GM12864 (cell line): ENCODE results near the gene NDUFB5.
"Not testable (repeated sequence)": the region's sequence is repeated elsewhere in the genome, so short reads cannot be mapped to it uniquely, and the experiment has no call there.

ENCODE experiments used
- DNase-seq: peaks from one replicate; pipeline ENCODE4 v3.0.0-alpha.2; 2011; ENCODE audit warnings: low read depth
- H3K4me3 ChIP-seq: 2 replicates; pipeline ENCODE4 v1.5.1; 2011; ENCODE audit warnings: mild to moderate bottlenecking, low read depth, low read length, control low read depth
- TF ChIP-seq, protein P1 (sequence below): IDR thresholded peaks from 2 replicates; pipeline ENCODE4 v1.5.1; 2011; ENCODE audit warnings: low read depth, mild to moderate bottlenecking, moderate library complexity, low read length, control low read depth, inconsistent platforms; ENCODE audit errors: missing control alignments

Gene NDUFB5

DNA sequence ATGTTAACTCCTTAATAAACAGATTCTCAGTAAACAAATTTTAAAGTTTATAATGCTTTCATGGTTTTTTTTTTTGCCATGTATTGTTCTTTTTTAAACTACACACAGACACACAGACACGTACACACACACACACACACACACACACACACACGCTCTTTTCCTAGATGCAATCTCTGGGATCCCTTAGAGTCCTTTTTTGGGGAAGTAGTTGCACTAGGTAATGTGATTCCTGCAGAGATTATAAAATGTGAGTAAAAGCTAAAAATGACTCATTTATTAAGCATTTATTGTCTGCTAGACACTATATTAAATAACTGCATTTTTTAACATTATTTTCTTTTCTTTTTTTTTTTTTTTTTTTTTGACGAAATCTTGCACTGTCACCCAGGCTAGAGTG lies 19.9 kb downstream of the NDUFB5 start:
- TF ChIP-seq, protein P1, sequence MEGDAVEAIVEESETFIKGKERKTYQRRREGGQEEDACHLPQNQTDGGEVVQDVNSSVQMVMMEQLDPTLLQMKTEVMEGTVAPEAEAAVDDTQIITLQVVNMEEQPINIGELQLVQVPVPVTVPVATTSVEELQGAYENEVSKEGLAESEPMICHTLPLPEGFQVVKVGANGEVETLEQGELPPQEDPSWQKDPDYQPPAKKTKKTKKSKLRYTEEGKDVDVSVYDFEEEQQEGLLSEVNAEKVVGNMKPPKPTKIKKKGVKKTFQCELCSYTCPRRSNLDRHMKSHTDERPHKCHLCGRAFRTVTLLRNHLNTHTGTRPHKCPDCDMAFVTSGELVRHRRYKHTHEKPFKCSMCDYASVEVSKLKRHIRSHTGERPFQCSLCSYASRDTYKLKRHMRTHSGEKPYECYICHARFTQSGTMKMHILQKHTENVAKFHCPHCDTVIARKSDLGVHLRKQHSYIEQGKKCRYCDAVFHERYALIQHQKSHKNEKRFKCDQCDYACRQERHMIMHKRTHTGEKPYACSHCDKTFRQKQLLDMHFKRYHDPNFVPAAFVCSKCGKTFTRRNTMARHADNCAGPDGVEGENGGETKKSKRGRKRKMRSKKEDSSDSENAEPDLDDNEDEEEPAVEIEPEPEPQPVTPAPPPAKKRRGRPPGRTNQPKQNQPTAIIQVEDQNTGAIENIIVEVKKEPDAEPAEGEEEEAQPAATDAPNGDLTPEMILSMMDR: no peak
- H3K4me3 ChIP-seq: no peak overlapping the region
- no peak for DNase-seq

DNA sequence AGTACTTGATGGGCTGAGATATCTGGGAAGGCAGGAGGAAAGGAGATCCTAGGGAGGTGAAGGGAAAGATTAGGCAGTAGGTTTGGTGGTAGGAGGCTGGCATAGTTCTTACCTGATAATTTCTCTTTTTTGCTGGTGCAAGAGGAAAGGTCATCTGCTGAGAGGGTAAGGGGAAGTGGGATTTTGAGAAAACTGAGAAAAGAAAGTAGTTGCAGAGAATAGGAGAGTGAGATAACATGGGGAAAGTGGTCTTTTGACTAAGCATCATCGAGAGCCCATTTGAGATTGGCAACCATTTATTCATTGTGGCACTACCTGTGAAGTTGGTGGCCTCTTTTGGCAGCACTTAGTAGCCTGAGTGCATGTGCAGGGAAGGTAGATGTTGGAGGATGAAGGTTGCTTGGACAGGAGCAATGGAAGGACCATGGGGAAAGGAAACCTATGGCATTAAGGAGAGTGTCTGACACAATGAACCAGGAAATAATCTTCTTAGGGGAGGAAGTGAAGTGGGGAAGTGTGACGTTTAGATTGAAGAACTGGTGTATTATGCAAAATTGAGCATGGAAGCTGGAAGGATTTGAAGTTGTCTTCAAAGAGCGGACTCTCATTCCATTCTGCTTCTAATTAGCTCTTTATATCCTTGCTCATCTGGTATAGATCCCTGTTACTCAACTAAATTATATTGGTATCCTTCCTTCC lies 26.3 kb downstream of the NDUFB5 start:
- no peak overlapping the region for H3K4me3 ChIP-seq
- DNase-seq: no peak
- TF ChIP-seq, protein P1: no peak

DNA sequence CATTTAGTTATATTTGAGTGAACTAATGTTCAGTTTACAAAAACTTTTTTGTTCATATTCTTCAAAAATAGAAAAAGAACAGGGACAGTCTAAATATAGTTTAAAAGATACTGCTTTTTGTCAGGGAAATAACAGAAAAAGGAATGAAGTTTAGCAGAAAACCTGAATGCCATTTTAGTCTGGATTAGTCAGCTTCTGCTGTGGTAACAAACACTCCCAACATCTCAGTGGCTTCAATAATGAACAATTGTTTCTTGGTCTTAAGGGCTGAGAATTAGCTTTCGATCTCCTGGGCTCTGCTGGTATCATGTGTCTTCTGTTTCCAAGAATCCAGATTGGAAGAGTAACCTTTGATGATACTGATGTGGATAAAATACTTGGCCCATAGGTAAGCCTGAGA lies 35.9 kb downstream of the NDUFB5 start:
- DNase-seq: no peak
- H3K4me3 ChIP-seq: no peak overlapping the region
- TF ChIP-seq, protein P1: no peak

DNA sequence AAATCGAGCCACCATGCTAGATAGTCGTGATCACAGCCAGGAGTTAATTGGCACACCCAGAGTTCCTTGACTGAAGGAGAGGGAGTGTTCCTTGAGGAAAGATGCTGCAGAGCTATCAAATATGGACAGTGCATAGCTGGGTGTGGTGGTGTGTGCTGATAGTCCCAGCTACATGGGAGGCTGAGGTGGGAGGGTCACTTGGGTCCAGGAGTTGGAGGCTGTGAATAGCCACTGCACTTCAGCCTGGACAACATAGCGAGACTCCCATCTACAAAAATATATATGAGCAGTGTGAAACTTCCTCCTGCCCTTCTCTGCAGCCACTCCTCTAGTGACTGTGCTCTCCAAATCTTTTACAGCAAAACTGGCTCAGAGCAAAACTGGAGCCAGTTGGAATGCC lies 38.3 kb downstream of the NDUFB5 start:
- no peak overlapping the region for H3K4me3 ChIP-seq
- no peak for DNase-seq
- TF ChIP-seq, protein P1: no peak

DNA sequence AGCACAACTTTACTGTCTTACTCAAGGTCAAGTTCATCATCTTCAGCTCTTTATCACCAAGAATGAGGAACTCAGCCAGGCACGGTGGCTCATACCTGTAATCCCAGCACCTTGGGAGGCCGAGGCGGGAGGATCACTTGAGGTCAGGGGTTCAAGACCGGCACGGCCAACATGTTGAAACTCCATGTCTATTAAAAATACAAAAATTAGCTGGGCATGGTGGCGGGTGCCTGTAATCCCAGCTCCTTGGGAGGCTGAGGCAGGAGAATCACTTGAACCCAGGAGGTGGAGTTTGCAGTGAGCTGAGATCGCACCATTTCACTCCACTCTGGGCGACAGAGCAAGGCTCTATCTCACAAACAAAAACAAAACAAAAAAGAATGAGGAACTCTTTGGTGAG lies 39.2 kb downstream of the NDUFB5 start:
- H3K4me3 ChIP-seq, DNase-seq: not testable (repeated sequence)

DNA sequence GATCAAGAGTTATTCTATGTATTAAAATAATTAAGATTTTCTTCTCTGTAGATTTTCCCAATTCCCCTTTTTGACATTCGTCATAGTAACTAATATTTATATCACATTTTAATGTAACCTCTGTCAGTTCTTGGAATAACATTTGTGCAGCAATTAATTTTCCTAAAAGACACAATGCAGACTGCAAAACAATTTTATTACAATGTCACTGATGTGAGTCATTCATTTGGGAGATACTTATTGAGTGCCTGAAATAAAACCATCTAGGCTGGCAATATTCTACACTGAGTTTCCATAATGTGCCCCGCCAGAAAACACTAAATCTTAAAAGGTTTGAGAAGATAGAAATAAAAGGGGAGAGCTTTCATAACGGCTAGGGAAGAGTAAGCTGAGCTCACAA lies 41.6 kb downstream of the NDUFB5 start:
- TF ChIP-seq, protein P1: no peak
- H3K4me3 ChIP-seq: no peak overlapping the region

DNA sequence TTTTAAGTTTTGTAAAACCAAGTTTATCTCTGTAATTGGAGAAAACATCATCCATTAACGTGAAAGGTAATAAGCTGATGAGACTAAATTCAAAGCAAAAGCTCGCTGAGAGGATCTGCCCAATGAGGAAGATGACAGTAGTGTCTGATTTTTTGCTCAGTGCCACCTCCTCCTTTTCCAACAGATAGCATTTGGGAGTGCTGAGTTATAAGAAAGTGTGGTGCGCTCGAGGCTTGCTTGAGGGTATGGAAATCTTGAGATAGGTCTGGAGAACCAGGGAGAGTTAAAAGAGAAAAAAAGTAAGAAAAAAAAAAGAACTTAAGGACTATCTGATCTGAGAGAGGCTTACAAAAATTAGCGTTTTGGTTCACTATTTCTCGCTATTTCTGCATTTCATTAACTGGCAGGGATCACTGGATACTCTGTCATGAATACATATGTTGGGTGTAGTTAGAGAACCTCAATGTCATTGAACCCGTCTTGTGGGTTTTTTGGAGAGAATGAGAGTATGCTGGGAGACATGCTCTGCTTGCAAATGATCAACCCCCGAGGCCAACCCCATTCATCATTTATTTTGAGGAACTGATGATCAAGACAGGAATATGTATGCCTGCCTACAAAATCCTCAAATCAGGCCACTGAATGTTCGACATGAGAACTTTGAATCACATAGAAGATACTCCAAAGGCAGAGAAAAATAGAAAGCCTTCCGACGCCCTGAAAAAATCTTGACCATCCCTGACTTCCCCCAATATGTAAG lies 47.3 kb downstream of the NDUFB5 start:
- DNase-seq: no peak
- TF ChIP-seq, protein P1: no peak
- peak overlapping the region; percentile 90 for H3K4me3 ChIP-seq

More for the DNA sequence above, 41.6 kb downstream of the NDUFB5 start:
- no peak for DNase-seq
